Fibroblast of villous mesenchyme (primary cell): Measurements from ENCODE around the gene FIGNL2. TPM values are rescaled to one million over a fixed set of nuclear protein-coding genes. Genes with fewer than 3 reads are reported as not detected.

Experiments
- DNase-seq: peaks from one replicate; pipeline ENCODE4 v3.0.0-alpha.2; 2010; ENCODE audit warnings: low read depth
- H3K4me3 ChIP-seq: 2 replicates; pipeline ENCODE4 v1.5.1; 2011; ENCODE audit warnings: low read depth, mild to moderate bottlenecking, low read length
- CTCF ChIP-seq: IDR thresholded peaks from 2 replicates; pipeline ENCODE4 v1.5.1; 2012; ENCODE audit warnings: low read depth, mild to moderate bottlenecking, low read length; ENCODE audit not compliant: insufficient read depth
- total RNA-seq: library from RNA; depleted of rRNA; stranded (reverse); fragments of >200 nt; gene quantifications from 2 replicates; pipeline ENCODE4 v1.2.3, GENCODE V29; 2012

FIGNL2 gene
- total RNA-seq, 1 donor, result under 0.01 TPM

- TF ChIP-seq CTCF, result no peak
- DNase-seq, result peak; percentile 66
- H3K4me3 ChIP-seq, result no peak overlapping the region
These were observed 25.5 kb upstream of the FIGNL2 start for GRCh38 chr12:51874000-51874399.

- no peak for DNase-seq
- no peak overlapping the region for H3K4me3 ChIP-seq
- no peak for TF ChIP-seq CTCF
These were observed 24.9 kb upstream of the FIGNL2 start for GRCh38 chr12:51873251-51873994.

- no peak overlapping the region for H3K4me3 ChIP-seq
- DNase-seq, result no peak
- TF ChIP-seq CTCF, result no peak
These were observed 24.1 kb upstream of the FIGNL2 start for GRCh38 chr12:51872689-51872981.

- DNase-seq, result no peak
- no peak for TF ChIP-seq CTCF
These were observed 23.6 kb upstream of the FIGNL2 start for GRCh38 chr12:51871918-51872688.

GRCh38 chr12:51871126-51871525 lies 22.6 kb upstream of the FIGNL2 start:
- no peak for DNase-seq
- H3K4me3 ChIP-seq, result no peak overlapping the region
- TF ChIP-seq CTCF, result no peak

More at GRCh38 chr12:51871918-51872688, 23.6 kb upstream of the FIGNL2 start:
- H3K4me3 ChIP-seq, result no peak overlapping the region

GRCh38 chr12:51870504-51870903 lies 22.0 kb upstream of the FIGNL2 start:
- no peak for DNase-seq
- no peak overlapping the region for H3K4me3 ChIP-seq
- no peak for TF ChIP-seq CTCF
